22Rv1 (cell line): Measurements from ENCODE around the gene ZNF827.

Experiments
- CTCF ChIP-seq: fragments of 450-650 bp; IDR thresholded peaks from 2 replicates; pipeline ENCODE4 v1.5.1; 2017; ENCODE audit warnings: mild to moderate bottlenecking
- ZFX ChIP-seq: fragments of 450-650 bp; IDR thresholded peaks from 2 replicates; pipeline ENCODE4 v1.6.1; 2017; ENCODE audit warnings: antibody characterized with exemption, borderline replicate concordance

DNA sequence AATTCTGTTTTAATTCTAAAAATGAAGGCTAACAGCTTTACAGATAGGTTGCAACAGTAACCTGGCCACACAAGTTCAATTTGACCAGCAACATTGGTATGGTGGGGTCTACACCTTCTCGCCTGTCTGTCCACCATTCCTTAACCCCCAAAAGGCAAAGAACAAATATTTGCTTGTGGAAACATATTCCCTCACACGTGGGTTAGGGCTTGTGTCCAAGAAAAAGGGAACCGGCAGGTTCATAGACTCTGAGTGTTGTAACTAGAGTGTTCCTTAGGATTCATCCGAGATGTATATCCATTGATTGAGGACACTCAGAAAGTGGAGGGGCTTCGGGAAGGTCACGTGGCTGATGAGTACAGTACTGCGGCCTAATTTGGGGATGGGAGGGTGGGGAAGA, 204.6 kb downstream of the ZNF827 start:
- TF ChIP-seq CTCF (no peak), ZFX (no peak)
